ENCODE measurements around the gene GATAD1.
"Not testable (repeated sequence)": the region's sequence is repeated elsewhere in the genome, so short reads cannot be mapped to it uniquely, and the experiment has no call there.

The GATAD1 gene

GRCh38 chr7:92478095-92478494 is 30.8 kb downstream of the GATAD1 start:
- no peak for TF ChIP-seq POLR2AphosphoS5 (IDR thresholded peaks at IDR 0.05; ENCODE audit: low read depth, low read length)
- no peak for TF ChIP-seq POLR2A (IDR thresholded peaks at IDR 0.05; ENCODE audit: low read depth, low read length)
- no peak for TF ChIP-seq TAF1 (IDR thresholded peaks at IDR 0.05; ENCODE audit: borderline replicate concordance, low read depth, low read length)
- no peak for DNase-seq (ENCODE audit: insufficient read length)
- FAIRE-seq: no peak

GRCh38 chr7:92478711-92479110 is 31.4 kb downstream of the GATAD1 start:
- TF ChIP-seq TAF1 (IDR thresholded peaks at IDR 0.05; ENCODE audit: borderline replicate concordance, low read depth, low read length): no peak
- no peak for TF ChIP-seq POLR2A (IDR thresholded peaks at IDR 0.05; ENCODE audit: low read depth, low read length)
- TF ChIP-seq POLR2AphosphoS5 (IDR thresholded peaks at IDR 0.05; ENCODE audit: low read depth, low read length): no peak
- no peak for FAIRE-seq
- no peak for DNase-seq (ENCODE audit: insufficient read length)

GRCh38 chr7:92479146-92479545 is 31.9 kb downstream of the GATAD1 start:
- not testable (repeated sequence) for FAIRE-seq; DNase-seq (ENCODE audit: insufficient read length)

GRCh38 chr7:92483624-92484023 is 36.3 kb downstream of the GATAD1 start:
- DNase-seq (ENCODE audit: insufficient read length): not testable (repeated sequence)

GRCh38 chr7:92484226-92484625 is 36.9 kb downstream of the GATAD1 start:
- DNase-seq (ENCODE audit: insufficient read length); FAIRE-seq: not testable (repeated sequence)

More at GRCh38 chr7:92483624-92484023, 36.3 kb downstream of the GATAD1 start:
- FAIRE-seq: not testable (repeated sequence)

GRCh38 chr7:92485267-92485892 is 38.1 kb downstream of the GATAD1 start:
- DNase-seq (ENCODE audit: insufficient read length): no peak
- FAIRE-seq: no peak
- TF ChIP-seq TAF1 (IDR thresholded peaks at IDR 0.05; ENCODE audit: borderline replicate concordance, low read depth, low read length) (no peak), POLR2AphosphoS5 (IDR thresholded peaks at IDR 0.05; ENCODE audit: low read depth, low read length) (no peak), POLR2A (IDR thresholded peaks at IDR 0.05; ENCODE audit: low read depth, low read length) (no peak)

GRCh38 chr7:92485974-92486373 is 38.7 kb downstream of the GATAD1 start:
- TF ChIP-seq TAF1 (IDR thresholded peaks at IDR 0.05; ENCODE audit: borderline replicate concordance, low read depth, low read length): no peak
- TF ChIP-seq POLR2A (IDR thresholded peaks at IDR 0.05; ENCODE audit: low read depth, low read length): no peak
- no peak for TF ChIP-seq POLR2AphosphoS5 (IDR thresholded peaks at IDR 0.05; ENCODE audit: low read depth, low read length)
- DNase-seq (ENCODE audit: insufficient read length): no peak
- no peak for FAIRE-seq

GRCh38 chr7:92487804-92488203 is 40.5 kb downstream of the GATAD1 start:
- FAIRE-seq: no peak
- TF ChIP-seq POLR2AphosphoS5 (IDR thresholded peaks at IDR 0.05; ENCODE audit: low read depth, low read length): no peak
- no peak for TF ChIP-seq TAF1 (IDR thresholded peaks at IDR 0.05; ENCODE audit: borderline replicate concordance, low read depth, low read length)
- TF ChIP-seq POLR2A (IDR thresholded peaks at IDR 0.05; ENCODE audit: low read depth, low read length): no peak

GRCh38 chr7:92489634-92490033 is 42.4 kb downstream of the GATAD1 start:
- TF ChIP-seq TAF1 (IDR thresholded peaks at IDR 0.05; ENCODE audit: borderline replicate concordance, low read depth, low read length): no peak
- TF ChIP-seq POLR2A (IDR thresholded peaks at IDR 0.05; ENCODE audit: low read depth, low read length): no peak
- DNase-seq (ENCODE audit: insufficient read length) (no peak), FAIRE-seq (no peak)

More at GRCh38 chr7:92487804-92488203, 40.5 kb downstream of the GATAD1 start:
- no peak for DNase-seq (ENCODE audit: insufficient read length)

GRCh38 chr7:92496876-92497275 is 49.6 kb downstream of the GATAD1 start:
- peak; percentile 24 for FAIRE-seq
- no peak for TF ChIP-seq TAF1 (IDR thresholded peaks at IDR 0.05; ENCODE audit: borderline replicate concordance, low read depth, low read length)
- no peak for TF ChIP-seq POLR2A (IDR thresholded peaks at IDR 0.05; ENCODE audit: low read depth, low read length)
- TF ChIP-seq POLR2AphosphoS5 (IDR thresholded peaks at IDR 0.05; ENCODE audit: low read depth, low read length): no peak
- no peak for DNase-seq (ENCODE audit: insufficient read length)

- TF ChIP-seq POLR2AphosphoS5 (IDR thresholded peaks at IDR 0.05; ENCODE audit: low read depth, low read length) (no peak), TAF1 (IDR thresholded peaks at IDR 0.05; ENCODE audit: borderline replicate concordance, low read depth, low read length) (no peak)
- DNase-seq (ENCODE audit: insufficient read length) (no peak), FAIRE-seq (no peak)
Measured at GRCh38 chr7:92498557-92498956, 51.3 kb downstream of the GATAD1 start.

GRCh38 chr7:92503767-92504166 is 56.5 kb downstream of the GATAD1 start:
- FAIRE-seq (peak; percentile 70), DNase-seq (ENCODE audit: insufficient read length) (no peak)
- TF ChIP-seq POLR2AphosphoS5 (IDR thresholded peaks at IDR 0.05; ENCODE audit: low read depth, low read length) (no peak), POLR2A (IDR thresholded peaks at IDR 0.05; ENCODE audit: low read depth, low read length) (no peak), TAF1 (IDR thresholded peaks at IDR 0.05; ENCODE audit: borderline replicate concordance, low read depth, low read length) (no peak)

- FAIRE-seq (no peak), DNase-seq (ENCODE audit: insufficient read length) (no peak)
- TF ChIP-seq POLR2AphosphoS5 (IDR thresholded peaks at IDR 0.05; ENCODE audit: low read depth, low read length) (no peak), POLR2A (IDR thresholded peaks at IDR 0.05; ENCODE audit: low read depth, low read length) (no peak)
Measured at GRCh38 chr7:92504563-92504962, 57.3 kb downstream of the GATAD1 start.
